VCaP (cell line): Measurements from ENCODE around the gene TMEM114.

Experiments
- H3K27ac ChIP-seq: fragments of 450-650 bp; 2 replicates; pipeline ENCODE4 v1.5.1; 2017
- CTCF ChIP-seq: fragments of 450-650 bp; conservative IDR thresholded peaks from 2 replicates; pipeline ENCODE4 v1.5.1; 2017; ENCODE audit warnings: mild to moderate bottlenecking, moderate library complexity

Gene TMEM114

GRCh38 chr16:8630255-8630953 is 40.1 kb upstream of the TMEM114 start:
- H3K27ac ChIP-seq = no peak overlapping the region
- TF ChIP-seq CTCF = no peak

DNA sequence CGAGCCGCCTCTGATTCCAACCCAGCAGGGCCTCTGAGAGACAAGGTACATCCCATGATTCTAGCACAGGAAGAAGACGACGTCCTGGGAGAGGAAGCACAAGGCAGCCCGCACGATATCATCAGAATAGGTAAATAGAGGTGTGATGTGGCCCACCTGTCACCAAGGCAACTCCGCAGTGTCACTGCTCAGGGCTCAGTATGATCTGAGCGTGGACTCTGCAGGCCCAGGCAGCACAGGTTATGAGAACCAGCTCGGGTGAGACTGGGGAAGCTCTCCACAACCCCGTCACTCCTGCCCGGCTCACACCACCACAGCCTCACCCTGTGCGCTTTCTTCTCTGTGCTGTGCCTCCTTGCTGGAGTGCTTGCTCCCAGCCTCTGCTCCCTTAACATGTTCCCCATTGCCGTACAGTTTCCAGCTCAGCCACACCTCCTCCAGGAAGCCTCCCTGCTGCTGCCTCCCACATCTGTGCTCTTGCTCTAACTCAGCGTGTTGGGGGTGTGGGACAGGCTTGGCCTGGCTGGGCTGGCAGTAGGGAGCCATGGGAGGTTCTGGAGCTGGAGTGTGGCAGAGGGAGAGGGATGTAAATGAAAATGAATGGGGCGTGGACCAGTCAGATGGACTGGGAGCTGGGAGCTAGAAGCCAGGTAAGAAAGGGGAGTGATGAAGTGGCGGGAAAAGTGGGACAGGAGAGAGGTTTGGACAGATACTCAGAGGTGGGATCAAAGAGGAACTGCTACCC is 38.8 kb upstream of the TMEM114 start:
- no peak overlapping the region for H3K27ac ChIP-seq
- TF ChIP-seq CTCF = no peak

- no peak for TF ChIP-seq CTCF
- no peak overlapping the region for H3K27ac ChIP-seq
These were observed 37.1 kb upstream of the TMEM114 start for GRCh38 chr16:8627456-8627855.

GRCh38 chr16:8626946-8627345 is 36.6 kb upstream of the TMEM114 start:
- no peak for TF ChIP-seq CTCF
- H3K27ac ChIP-seq = no peak overlapping the region

DNA sequence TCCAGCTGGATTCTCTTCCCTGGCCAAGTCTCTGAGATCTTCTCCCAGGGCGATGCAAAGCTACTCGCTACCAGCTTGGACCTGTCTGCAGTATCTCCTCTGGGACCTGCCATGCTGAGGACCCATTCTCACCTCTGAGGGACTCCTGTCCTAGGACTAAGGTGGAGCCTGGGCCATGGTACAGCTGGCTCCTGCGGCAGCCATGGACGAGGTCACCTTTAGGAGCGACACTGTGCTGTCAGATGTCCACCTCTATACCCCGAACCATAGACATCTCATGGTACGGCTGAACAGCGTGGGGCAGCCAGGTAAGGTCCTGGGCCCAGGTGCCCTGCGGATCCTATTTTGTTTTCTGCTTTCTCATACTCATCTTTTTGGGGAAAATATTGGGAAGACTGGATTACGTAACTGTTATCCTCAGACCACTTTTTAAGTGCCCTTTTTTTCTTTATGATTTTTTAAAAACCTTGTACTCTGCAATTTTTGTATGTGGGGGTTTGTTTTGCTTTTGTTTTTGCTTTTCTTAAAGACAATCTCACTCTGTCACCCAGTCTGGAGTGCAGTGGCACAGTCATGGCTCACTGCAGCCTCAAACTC is 35.3 kb upstream of the TMEM114 start:
- no peak overlapping the region for H3K27ac ChIP-seq

DNA sequence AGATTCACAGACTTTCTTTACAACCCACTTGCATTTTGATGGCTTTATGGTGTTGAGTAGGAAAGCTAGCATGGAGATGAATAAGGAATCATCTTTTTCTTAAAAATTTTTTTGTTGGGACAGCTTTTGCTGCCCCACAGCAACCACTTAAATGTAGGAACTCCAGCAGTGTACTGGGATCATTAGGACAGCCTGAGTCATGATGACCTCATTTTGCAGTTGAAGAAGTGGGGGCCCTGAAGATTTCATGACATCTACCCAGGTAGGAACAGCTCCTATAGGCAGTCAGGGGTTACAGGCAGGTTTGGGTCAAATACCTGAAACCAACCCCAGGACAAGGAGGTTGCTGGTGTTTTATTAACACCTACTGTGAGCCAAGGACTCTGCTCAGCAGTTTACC is 33.3 kb upstream of the TMEM114 start:
- no peak for TF ChIP-seq CTCF
- no peak overlapping the region for H3K27ac ChIP-seq

More for the DNA sequence above, 35.3 kb upstream of the TMEM114 start:
- no peak for TF ChIP-seq CTCF

GRCh38 chr16:8622315-8622656 is 32.0 kb upstream of the TMEM114 start:
- H3K27ac ChIP-seq = peak overlapping the region; percentile 65; the same call in 1 of the 2 replicates
- TF ChIP-seq CTCF = no peak
